ENCODE measurements around the gene FBXL14. TPM values are rescaled to one million over a fixed set of nuclear protein-coding genes. Genes with fewer than 3 reads are reported as not detected.

FBXL14 gene
- total RNA-seq, 1 experiment from 2014 or later = 23.6 TPM

- BruUV-seq (replicated peaks) = no TSS peak
- POLR2A ChIA-PET = no interaction called here
- no peaks in the 10 kb centered on the region for H3K36me3 Mint-ChIP-seq (ENCODE audit: insufficient read depth, unreplicated experiment)
Observed at GRCh38 chr12:1613860-1614259, 19.5 kb upstream of the FBXL14 start.

GRCh38 chr12:1611803-1612572, 17.6 kb upstream of the FBXL14 start:
- Histone ChIP-seq H3K36me3 (ENCODE audit: control insufficient read depth, insufficient read depth, low read length) (no peaks in the 10 kb centered on the region), H3K9me3 (no peaks in the 10 kb centered on the region), H3K27me3 (replicated peaks; ENCODE audit: control insufficient read depth, insufficient read depth, low read length) (no peaks in the 10 kb centered on the region), H3K4me1 (peaks cover under 1% of the 10 kb centered on the region; the same call in 1 of the 2 replicates), H3K4me3 (ENCODE audit: low read depth, low read length) (no peak overlapping the region)
- H3K27me3 Mint-ChIP-seq (ENCODE audit: insufficient read depth, unreplicated experiment) = no peaks in the 10 kb centered on the region
- no peak for DNase-seq
- POLR2A ChIA-PET = no interaction called here
- TF ChIP-seq CTCF (IDR thresholded peaks at IDR 0.05; ENCODE audit: insufficient read depth in 1 of 2, low read depth in 1 of 2, low read length in 1 of 2, severe bottlenecking in 1 of 2, unreplicated experiment in 1 of 2) = no peak
- intact Hi-C loops (cut with micrococcal nuclease; ENCODE audit: unreplicated experiment) = no loop called here
- H3K9me3 Mint-ChIP-seq (ENCODE audit: unreplicated experiment) = no peaks in the 10 kb centered on the region
- H3K36me3 Mint-ChIP-seq (ENCODE audit: insufficient read depth, unreplicated experiment) = no peaks in the 10 kb centered on the region
- no TSS peak for BruUV-seq (replicated peaks)
- CTCF ChIA-PET = no interaction called here
- no peaks in the 10 kb centered on the region for H3K4me1 Mint-ChIP-seq (ENCODE audit: low read depth, unreplicated experiment)
- H3K27ac Mint-ChIP-seq (ENCODE audit: unreplicated experiment) = no peak overlapping the region
- H3K4me3 Mint-ChIP-seq (ENCODE audit: unreplicated experiment) = no peak overlapping the region

More at GRCh38 chr12:1613860-1614259, 19.5 kb upstream of the FBXL14 start:
- Mint-ChIP-seq H3K4me1 (ENCODE audit: low read depth, unreplicated experiment) (no peaks in the 10 kb centered on the region), H3K27me3 (ENCODE audit: insufficient read depth, unreplicated experiment) (no peaks in the 10 kb centered on the region), H3K4me3 (ENCODE audit: unreplicated experiment) (no peak overlapping the region), H3K9me3 (ENCODE audit: unreplicated experiment) (no peaks in the 10 kb centered on the region), H3K27ac (ENCODE audit: unreplicated experiment) (no peak overlapping the region)
- intact Hi-C loops (cut with micrococcal nuclease; ENCODE audit: unreplicated experiment) = no loop called here
- CTCF ChIA-PET = no interaction called here
- Histone ChIP-seq H3K4me1 (0 out of 2 replicates have a peak, but pooled peaks cover 6% of the 10 kb centered on the region), H3K4me3 (ENCODE audit: low read depth, low read length) (no peak overlapping the region), H3K27me3 (replicated peaks; ENCODE audit: control insufficient read depth, insufficient read depth, low read length) (no peaks in the 10 kb centered on the region), H3K36me3 (ENCODE audit: control insufficient read depth, insufficient read depth, low read length) (no peaks in the 10 kb centered on the region), H3K9me3 (no peaks in the 10 kb centered on the region)
- DNase-seq = peak in 1 of 2 experiments; percentile 24
- no peak for TF ChIP-seq CTCF (IDR thresholded peaks at IDR 0.05; ENCODE audit: insufficient read depth in 1 of 2, low read depth in 1 of 2, low read length in 1 of 2, severe bottlenecking in 1 of 2, unreplicated experiment in 1 of 2)

GRCh38 chr12:1610072-1610643, 15.8 kb upstream of the FBXL14 start:
- Mint-ChIP-seq H3K27me3 (ENCODE audit: insufficient read depth, unreplicated experiment) (no peaks in the 10 kb centered on the region), H3K27ac (ENCODE audit: unreplicated experiment) (no peak overlapping the region), H3K4me1 (ENCODE audit: low read depth, unreplicated experiment) (peaks cover 2% of the 10 kb centered on the region), H3K9me3 (ENCODE audit: unreplicated experiment) (no peaks in the 10 kb centered on the region), H3K36me3 (ENCODE audit: insufficient read depth, unreplicated experiment) (no peaks in the 10 kb centered on the region), H3K4me3 (ENCODE audit: unreplicated experiment) (no peak overlapping the region)
- POLR2A ChIA-PET = no interaction called here
- CTCF ChIA-PET = no interaction called here
- Histone ChIP-seq H3K4me3 (ENCODE audit: low read depth, low read length) (no peak overlapping the region), H3K4me1 (peaks cover 9% of the 10 kb centered on the region), H3K27me3 (replicated peaks; ENCODE audit: control insufficient read depth, insufficient read depth, low read length) (no peaks in the 10 kb centered on the region), H3K36me3 (ENCODE audit: control insufficient read depth, insufficient read depth, low read length) (no peaks in the 10 kb centered on the region), H3K9me3 (no peaks in the 10 kb centered on the region)
- intact Hi-C loops (cut with micrococcal nuclease; ENCODE audit: unreplicated experiment) = no loop called here
- TF ChIP-seq CTCF (IDR thresholded peaks at IDR 0.05; ENCODE audit: insufficient read depth in 1 of 2, low read depth in 1 of 2, low read length in 1 of 2, severe bottlenecking in 1 of 2, unreplicated experiment in 1 of 2) = no peak
- no TSS peak for BruUV-seq (replicated peaks)
- DNase-seq = no peak

Measured in Caco-2 (cell line).